T-helper 17 cell (primary cell): ENCODE data around the gene IGSF10. TPM values are rescaled to one million over a fixed set of nuclear protein-coding genes. Genes with fewer than 3 reads are reported as not detected.

Source experiments
- ATAC-seq: fragments of 150-1000 bp; cut with Tn5 transposase; 2 replicates; pipeline ENCODE4 v1.10.0; 2021; ENCODE audit warnings: mild to moderate bottlenecking, moderate library complexity
- DNase-seq, 3 donors: peaks; one replicate each; pipeline versions ENCODE4 v3.0.0 to v3.0.0-alpha.2; 2020 to 2021
- H3K9me3 ChIP-seq: one replicate; pipeline ENCODE4 v1.7.0; 2013; ENCODE audit warnings: low read length, mild to moderate bottlenecking; ENCODE audit not compliant: control insufficient read depth, poor library complexity, severe bottlenecking
- H3K27ac Mint-ChIP-seq: one replicate; pipeline ENCODE4 v1.8.0; 2022; ENCODE audit warnings: mild to moderate bottlenecking, moderate library complexity, mixed read lengths
- H3K27me3 Mint-ChIP-seq: one replicate; pipeline ENCODE4 v1.8.0; 2022; ENCODE audit warnings: mixed read lengths
- H3K36me3 Mint-ChIP-seq: one replicate; pipeline ENCODE4 v1.8.0; 2022; ENCODE audit warnings: low read depth, mixed read lengths
- H3K4me1 Mint-ChIP-seq: one replicate; pipeline ENCODE4 v1.8.0; 2022; ENCODE audit warnings: mild to moderate bottlenecking, mixed read lengths
- H3K4me3 Mint-ChIP-seq: one replicate; pipeline ENCODE4 v1.8.0; 2022; ENCODE audit warnings: mild to moderate bottlenecking, moderate library complexity, mixed read lengths
- total RNA-seq, 4 donors: library from RNA in 2 of 4; stranded (reverse) in 2 of 4; gene quantifications; one replicate each; pipeline ENCODE4 v1.2.3 and lab custom pipeline; 2022 to 2026

The IGSF10 gene
- total RNA-seq, 2 donors from 2014 or later = 0.22 TPM; not detected in 1

DNA sequence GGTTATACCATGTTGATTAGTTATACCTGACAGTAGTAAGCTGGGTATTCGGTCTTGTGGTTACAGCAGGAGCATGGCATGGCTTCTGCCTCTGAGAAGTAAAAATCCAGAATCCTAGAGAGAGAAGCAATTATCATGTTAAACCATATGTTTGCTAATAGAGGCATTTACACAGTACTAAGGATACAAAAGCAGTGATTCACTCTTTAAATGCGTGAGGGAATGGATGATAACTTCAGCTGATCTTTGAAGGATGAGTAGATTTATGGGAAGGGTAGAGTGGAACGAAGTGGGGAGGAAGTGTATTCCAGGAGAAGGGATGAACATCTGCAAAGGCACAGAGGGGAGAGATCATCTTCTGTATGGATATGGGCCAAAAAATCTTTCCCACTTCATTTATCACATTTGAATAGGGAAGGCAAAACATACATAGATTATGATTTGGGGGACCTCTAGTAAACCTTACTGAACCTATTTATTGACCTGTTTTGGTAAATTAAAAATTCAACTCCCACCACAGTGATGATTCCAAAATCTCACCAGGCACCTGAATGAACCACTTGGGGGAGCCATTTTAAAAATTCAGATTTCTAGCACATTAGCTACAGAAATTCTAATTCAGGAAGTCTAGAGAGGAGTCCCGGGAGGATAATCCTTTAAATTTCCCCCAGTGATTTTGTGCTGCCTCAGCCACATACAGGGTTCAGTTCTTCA lies 35.1 kb downstream of the IGSF10 start:
- ATAC-seq (no peak), DNase-seq (no peak)
- no peaks in the 10 kb centered on the region for H3K9me3 ChIP-seq
- H3K27ac Mint-ChIP-seq = no peak overlapping the region
- H3K36me3 Mint-ChIP-seq = peaks cover 1% of the 10 kb centered on the region
- H3K4me3 Mint-ChIP-seq = no peak overlapping the region
- peaks cover 5% of the 10 kb centered on the region for H3K27me3 Mint-ChIP-seq
- peaks cover 4% of the 10 kb centered on the region for H3K4me1 Mint-ChIP-seq

DNA sequence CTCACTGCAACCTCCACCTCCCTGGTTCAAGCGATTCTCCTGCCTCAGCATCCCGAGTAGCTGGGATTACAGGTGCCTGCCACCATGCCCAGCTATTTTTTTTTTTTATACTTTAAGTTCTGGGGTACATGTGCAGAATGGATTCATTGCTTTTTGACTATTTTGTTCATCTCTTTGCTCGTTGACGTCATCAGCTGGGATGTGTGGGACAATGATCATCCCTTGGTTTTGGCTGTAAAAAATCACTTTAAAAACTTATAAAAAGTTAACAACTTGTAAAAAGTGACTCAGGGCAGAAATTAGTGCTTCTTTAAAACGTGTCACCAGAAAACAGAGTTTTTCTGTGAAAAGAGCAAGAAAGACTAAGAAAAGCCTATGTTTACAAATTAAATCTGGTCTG lies 37.8 kb downstream of the IGSF10 start:
- H3K4me1 Mint-ChIP-seq = peaks cover 4% of the 10 kb centered on the region
- no peak for ATAC-seq
- H3K27ac Mint-ChIP-seq = no peak overlapping the region
- no peaks in the 10 kb centered on the region for H3K36me3 Mint-ChIP-seq
- no peaks in the 10 kb centered on the region for H3K9me3 ChIP-seq
- H3K27me3 Mint-ChIP-seq = peaks cover 5% of the 10 kb centered on the region
- no peak overlapping the region for H3K4me3 Mint-ChIP-seq
- DNase-seq = no peak

DNA sequence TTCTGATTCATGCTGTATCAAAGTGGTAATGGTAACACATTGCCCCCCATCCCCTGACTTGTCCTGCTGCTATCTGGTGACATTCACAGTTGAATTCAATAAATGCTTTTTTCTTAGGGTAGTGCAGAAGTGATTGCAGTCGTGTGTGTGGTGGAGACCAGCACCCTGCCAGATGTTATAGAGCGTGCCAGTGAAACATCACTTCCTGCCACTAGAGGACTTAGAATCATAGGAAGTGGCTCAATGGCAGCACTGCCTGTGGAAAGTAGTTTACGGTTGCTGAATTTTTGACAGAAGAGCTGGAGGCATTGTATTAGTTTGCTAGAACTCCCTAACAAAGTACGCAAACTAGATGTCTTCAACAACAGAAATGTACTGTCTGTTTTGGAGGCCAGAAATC lies 38.9 kb downstream of the IGSF10 start:
- Mint-ChIP-seq H3K4me1 (peaks cover 4% of the 10 kb centered on the region), H3K27me3 (peaks cover 5% of the 10 kb centered on the region), H3K4me3 (no peak overlapping the region), H3K36me3 (no peaks in the 10 kb centered on the region), H3K27ac (no peak overlapping the region)
- no peaks in the 10 kb centered on the region for H3K9me3 ChIP-seq
- ATAC-seq = no peak
- DNase-seq = no peak

DNA sequence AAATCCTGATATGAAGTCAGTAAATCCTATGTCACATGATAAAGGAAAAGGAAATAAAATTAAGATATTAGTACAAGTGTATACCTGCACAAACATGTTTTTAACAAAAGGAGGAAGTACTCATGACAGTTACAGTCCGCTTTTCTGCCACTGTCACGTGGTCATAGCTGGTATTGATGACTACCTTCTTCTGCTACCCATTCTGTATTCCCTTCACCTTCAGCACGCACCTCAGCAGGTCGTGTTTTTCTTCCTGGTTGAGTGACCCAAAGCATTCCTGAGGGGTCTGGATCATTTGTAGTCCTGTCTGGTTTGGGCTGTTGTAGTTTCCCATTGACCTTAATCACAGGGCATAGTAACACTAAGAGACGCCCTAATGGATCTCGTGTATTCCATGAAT lies 41.1 kb downstream of the IGSF10 start:
- no peaks in the 10 kb centered on the region for H3K9me3 ChIP-seq
- no peak for ATAC-seq
- Mint-ChIP-seq H3K36me3 (no peaks in the 10 kb centered on the region), H3K27ac (no peak overlapping the region), H3K27me3 (peaks cover 10% of the 10 kb centered on the region), H3K4me3 (no peak overlapping the region), H3K4me1 (peaks cover 4% of the 10 kb centered on the region)
- DNase-seq = no peak

DNA sequence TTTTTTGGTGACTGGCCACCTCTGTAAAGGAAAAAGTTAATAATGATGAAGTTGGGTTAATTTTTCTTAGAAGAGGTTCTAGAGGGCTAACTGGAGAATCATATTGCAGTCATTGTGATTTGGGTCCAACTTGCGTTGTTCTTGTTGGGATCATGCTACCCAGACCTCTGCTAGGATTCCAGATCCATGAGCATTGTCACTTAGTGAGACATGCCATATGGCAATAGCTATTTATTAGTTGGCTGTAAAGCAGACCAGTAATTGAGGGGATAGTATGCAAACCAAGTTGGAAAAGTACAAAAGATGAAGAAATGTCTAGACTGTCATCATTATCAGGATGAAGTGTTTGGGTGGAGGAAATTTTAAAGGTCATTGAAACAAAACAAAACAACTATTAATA lies 45.6 kb downstream of the IGSF10 start:
- DNase-seq (no peak), ATAC-seq (no peak)
- Mint-ChIP-seq H3K27me3 (peaks cover 14% of the 10 kb centered on the region), H3K27ac (no peak overlapping the region), H3K4me3 (no peak overlapping the region), H3K4me1 (no peaks in the 10 kb centered on the region), H3K36me3 (no peaks in the 10 kb centered on the region)
- no peaks in the 10 kb centered on the region for H3K9me3 ChIP-seq

DNA sequence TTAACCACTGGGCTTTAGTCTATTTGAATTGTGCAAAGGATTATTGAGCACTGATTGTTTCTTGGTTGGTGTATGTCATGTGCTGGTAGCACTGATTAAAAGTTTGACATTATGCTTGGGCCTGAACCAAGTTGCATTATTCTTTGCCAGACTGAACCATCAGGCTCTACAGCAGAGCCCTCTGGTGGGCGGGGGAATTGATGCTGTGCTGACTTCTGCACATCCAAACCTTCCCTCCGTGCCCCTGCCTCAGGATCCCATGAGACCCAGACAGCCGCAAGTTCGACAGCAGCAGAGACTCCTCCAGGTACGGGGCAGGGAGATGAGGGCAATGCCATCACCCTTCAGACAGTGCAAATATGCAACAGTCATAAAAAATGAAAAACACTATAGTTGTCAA lies 47.9 kb downstream of the IGSF10 start:
- Mint-ChIP-seq H3K4me1 (no peaks in the 10 kb centered on the region), H3K27ac (no peak overlapping the region), H3K4me3 (no peak overlapping the region), H3K36me3 (no peaks in the 10 kb centered on the region), H3K27me3 (peaks cover 14% of the 10 kb centered on the region)
- DNase-seq (no peak), ATAC-seq (no peak)
- no peaks in the 10 kb centered on the region for H3K9me3 ChIP-seq

Other genes starting within 250 kb of the IGSF10 start
- gene P2RY14, start 182.5 kb downstream of the IGSF10 start, total RNA-seq = under 1 TPM; 0.26 to 0.90 TPM
- gene GPR87, start 144.2 kb downstream of the IGSF10 start, total RNA-seq = not detected
- gene P2RY13, start 131.5 kb downstream of the IGSF10 start, total RNA-seq = under 1 TPM; 0.26 to 0.82 TPM
- gene P2RY12, start 76.3 kb downstream of the IGSF10 start, total RNA-seq = 10 to 100 TPM in 1 of 2 donors, under 1 TPM in 1; 0.62 to 19.8 TPM